ENCODE measurements around the gene MTHFD1. TPM values are rescaled to one million over a fixed set of nuclear protein-coding genes. Genes with fewer than 3 reads are reported as not detected.
A peak's percentile ranks its signal among the peaks of the same experiment; 100 is the strongest.

MTHFD1 gene
- total and polyA plus RNA-seq, 10 donors: 17.6 to 65.9 (median 29.7) TPM

DNA sequence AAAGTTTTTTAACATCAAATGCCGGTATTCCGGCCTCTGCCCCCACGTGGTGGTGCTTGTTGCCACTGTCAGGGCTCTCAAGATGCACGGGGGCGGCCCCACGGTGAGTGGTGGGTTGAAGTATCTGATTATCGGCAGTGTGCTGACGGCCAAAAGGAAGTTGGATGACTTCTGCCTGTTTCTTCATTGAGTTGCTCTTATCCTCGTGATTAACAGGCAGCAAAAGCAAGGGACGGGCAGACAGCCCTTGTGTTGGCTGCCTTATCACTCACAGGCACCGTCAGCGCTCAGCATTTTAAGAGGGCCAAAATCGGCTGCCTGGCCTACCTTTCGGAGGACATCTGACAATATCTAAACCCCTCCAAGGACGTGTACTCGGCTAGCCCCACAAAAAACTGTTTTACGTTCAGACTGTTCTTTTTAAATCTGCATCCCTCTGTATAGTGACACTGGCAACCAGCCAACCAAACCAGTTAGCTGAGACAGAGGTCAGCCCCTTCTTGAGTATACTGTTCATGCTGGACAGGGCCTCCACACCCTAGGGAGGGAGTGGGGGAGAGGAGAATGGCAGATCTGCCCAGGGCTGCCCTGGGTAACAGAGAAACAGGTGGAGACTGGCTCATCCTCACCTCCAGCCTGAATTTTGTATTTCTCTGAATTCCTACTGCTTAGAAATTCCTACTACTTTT is 54.3 kb downstream of the MTHFD1 start:
- 79 to 90% (median 80%) methylated on average over 17 of the region's 17 CpGs for WGBS, 5 donors
- no peak for DNase-seq
- Histone ChIP-seq H3K36me3 (peaks cover 0 to 82% (median 27%) of the 10 kb centered on the region in 6 donors), H3K4me1 (peaks cover 11 to 41% (median 27%) of the 10 kb centered on the region in 6 donors), H3K27me3 (replicated peaks in 1 of 7) (no peaks in the 10 kb centered on the region), H3K9me3 (no peaks in the 10 kb centered on the region), H3K27ac (peak overlapping the region in 7 of 8 donors; percentile 1 to 77 (median 33)), H3K4me3 (no peak overlapping the region)
- TF ChIP-seq POLR2AphosphoS5 (IDR thresholded peaks at IDR 0.05): peak in 2 of 3 donors; percentile 10 to 19
- no peak for TF ChIP-seq POLR2A (IDR thresholded peaks at IDR 0.05)
- TF ChIP-seq, protein P1, sequence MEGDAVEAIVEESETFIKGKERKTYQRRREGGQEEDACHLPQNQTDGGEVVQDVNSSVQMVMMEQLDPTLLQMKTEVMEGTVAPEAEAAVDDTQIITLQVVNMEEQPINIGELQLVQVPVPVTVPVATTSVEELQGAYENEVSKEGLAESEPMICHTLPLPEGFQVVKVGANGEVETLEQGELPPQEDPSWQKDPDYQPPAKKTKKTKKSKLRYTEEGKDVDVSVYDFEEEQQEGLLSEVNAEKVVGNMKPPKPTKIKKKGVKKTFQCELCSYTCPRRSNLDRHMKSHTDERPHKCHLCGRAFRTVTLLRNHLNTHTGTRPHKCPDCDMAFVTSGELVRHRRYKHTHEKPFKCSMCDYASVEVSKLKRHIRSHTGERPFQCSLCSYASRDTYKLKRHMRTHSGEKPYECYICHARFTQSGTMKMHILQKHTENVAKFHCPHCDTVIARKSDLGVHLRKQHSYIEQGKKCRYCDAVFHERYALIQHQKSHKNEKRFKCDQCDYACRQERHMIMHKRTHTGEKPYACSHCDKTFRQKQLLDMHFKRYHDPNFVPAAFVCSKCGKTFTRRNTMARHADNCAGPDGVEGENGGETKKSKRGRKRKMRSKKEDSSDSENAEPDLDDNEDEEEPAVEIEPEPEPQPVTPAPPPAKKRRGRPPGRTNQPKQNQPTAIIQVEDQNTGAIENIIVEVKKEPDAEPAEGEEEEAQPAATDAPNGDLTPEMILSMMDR (IDR thresholded peaks at IDR 0.05 in 8 of 11, conservative IDR thresholded peaks at IDR 0.05 in 3 of 11): no peak
- intact Hi-C loops (cut with DNase I; ENCODE audit: low total_unique reads): no loop called here

DNA sequence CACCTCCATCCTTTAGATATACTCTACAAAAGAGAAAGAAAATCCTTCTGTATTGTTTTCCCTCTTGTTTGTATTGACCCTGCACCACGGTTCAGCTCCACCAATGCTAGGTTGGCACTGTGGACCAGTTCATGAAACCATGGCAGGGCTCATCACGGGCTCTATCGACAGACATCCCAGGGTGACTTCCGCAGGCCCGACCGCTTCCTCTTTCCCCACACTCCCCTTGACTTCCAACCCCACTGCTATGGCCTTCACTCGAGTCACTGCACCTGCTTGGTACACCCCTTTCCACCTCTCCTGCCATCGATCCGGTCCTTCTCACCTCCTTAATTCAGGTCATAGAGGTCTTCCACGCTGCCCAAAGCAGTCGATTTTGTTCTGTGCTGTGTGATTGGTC is 56.0 kb downstream of the MTHFD1 start:
- Histone ChIP-seq H3K27me3 (replicated peaks in 1 of 7) (no peaks in the 10 kb centered on the region), H3K4me3 (no peak overlapping the region), H3K36me3 (peaks cover 0 to 82% (median 23%) of the 10 kb centered on the region in 6 donors), H3K27ac (peak overlapping the region in 6 of 8 donors; percentile 22 to 79 (median 74)), H3K4me1 (peaks cover 11 to 53% (median 27%) of the 10 kb centered on the region in 6 donors), H3K9me3 (no peaks in the 10 kb centered on the region)
- no peak for TF ChIP-seq POLR2AphosphoS5 (IDR thresholded peaks at IDR 0.05)
- TF ChIP-seq, protein P1 (IDR thresholded peaks at IDR 0.05 in 8 of 11, conservative IDR thresholded peaks at IDR 0.05 in 3 of 11): no peak
- TF ChIP-seq POLR2A (IDR thresholded peaks at IDR 0.05): no peak
- intact Hi-C loops (cut with DNase I; ENCODE audit: low total_unique reads): no loop called here
- DNase-seq: no peak
- 76 to 88% (median 84%) methylated on average over 11 of the region's 11 CpGs for WGBS, 5 donors

DNA sequence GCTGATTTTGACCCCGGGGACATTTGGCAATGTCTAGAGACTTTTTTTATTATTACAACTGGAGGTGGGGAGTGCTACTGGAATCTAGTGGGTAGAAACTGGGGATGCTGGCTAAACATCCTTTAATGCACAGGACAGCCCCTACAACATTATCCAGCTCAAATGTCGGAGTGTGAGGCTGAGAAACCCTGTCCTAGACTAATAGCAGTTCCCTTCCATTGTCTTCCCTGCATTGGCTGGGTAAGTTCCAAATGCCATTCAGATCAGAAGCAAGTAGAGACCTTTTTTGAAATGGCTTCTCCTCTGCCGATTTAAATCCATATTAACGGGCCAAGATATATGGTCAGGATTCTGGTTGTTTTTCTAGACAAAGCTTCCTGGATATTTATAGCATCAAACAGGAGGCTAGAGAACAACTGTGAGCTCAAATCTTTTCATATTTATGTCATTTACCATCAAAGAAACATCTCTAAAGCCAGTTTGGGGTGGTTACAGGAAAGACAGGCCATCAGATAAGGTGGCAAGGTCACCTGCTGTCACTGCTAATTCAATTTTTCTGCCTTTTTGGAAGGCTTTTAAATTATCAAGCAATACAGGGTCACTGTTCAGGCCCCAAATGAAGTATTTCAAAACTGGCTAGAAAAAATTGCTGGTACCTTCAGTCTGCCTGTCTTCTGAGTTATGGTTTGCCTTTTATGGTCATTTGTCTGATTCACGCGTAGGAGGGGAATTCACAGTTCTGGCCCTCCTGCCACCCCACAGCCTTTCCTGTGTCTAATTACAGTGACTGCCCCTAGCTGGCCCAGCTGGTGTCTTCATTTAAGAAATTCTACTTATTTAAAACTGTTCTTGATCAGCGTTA is 57.1 kb downstream of the MTHFD1 start:
- intact Hi-C loops (cut with DNase I; ENCODE audit: low total_unique reads): no loop called here
- TF ChIP-seq, protein P1 (IDR thresholded peaks at IDR 0.05 in 8 of 11, conservative IDR thresholded peaks at IDR 0.05 in 3 of 11): peak in 2 of 11 experiments; percentile 9 to 15
- TF ChIP-seq POLR2A (IDR thresholded peaks at IDR 0.05): no peak
- peak in 1 of 3 donors; percentile 54 for TF ChIP-seq POLR2AphosphoS5 (IDR thresholded peaks at IDR 0.05)
- Histone ChIP-seq H3K9me3 (no peaks in the 10 kb centered on the region), H3K4me3 (no peak overlapping the region), H3K4me1 (peaks cover 11 to 64% (median 30%) of the 10 kb centered on the region in 6 donors), H3K36me3 (peaks cover 0 to 82% (median 21%) of the 10 kb centered on the region in 6 donors), H3K27me3 (replicated peaks in 1 of 7) (no peaks in the 10 kb centered on the region), H3K27ac (peak overlapping the region; percentile 22 to 79 (median 74))
- no peak for DNase-seq
- WGBS, 5 donors: 45 to 62% (median 57%) methylated on average over 7 of the region's 7 CpGs

Data from spleen (tissue), 11 donors.